GM13977 (cell line): ENCODE results near the gene SLFNL1.
A peak's percentile ranks its signal among the peaks of the same experiment; 100 is the strongest.

Source experiments
- DNase-seq: peaks from one replicate; pipeline ENCODE4 v3.0.0; 2012; ENCODE audit warnings: low spot score
- CTCF ChIP-seq: IDR thresholded peaks from 2 replicates; pipeline ENCODE4 v1.5.1; 2012; ENCODE audit warnings: mild to moderate bottlenecking, control low read depth; ENCODE audit not compliant: insufficient read depth; ENCODE audit errors: extremely low read depth, missing control alignments
- in situ Hi-C: fragments of 300-500 bp; cut with MboI; formaldehyde crosslinking; loops from one replicate; pipeline ENCODE4 v1.12.0; 2022; ENCODE audit warnings: low sequenced_read_pairs, low pct_unique_long_range_greater_than_20kb, mixed read lengths, inconsistent platforms; ENCODE audit not compliant: unreplicated experiment

The SLFNL1 gene

GRCh38 chr1:41006942-41007865 lies 14.3 kb downstream of the SLFNL1 start:
- DNase-seq = no peak
- no peak for TF ChIP-seq CTCF

GRCh38 chr1:41005876-41006275 lies 15.6 kb downstream of the SLFNL1 start:
- no peak for DNase-seq
- no peak for TF ChIP-seq CTCF
- in situ Hi-C loops = no loop called here

More at GRCh38 chr1:41006942-41007865, 14.3 kb downstream of the SLFNL1 start:
- in situ Hi-C loops = no loop called here

GRCh38 chr1:41003640-41004220 lies 17.8 kb downstream of the SLFNL1 start:
- peak; percentile 86 for DNase-seq
- peak; percentile 66 for TF ChIP-seq CTCF
- in situ Hi-C loops = no loop called here

- in situ Hi-C loops = no loop called here
- no peak for DNase-seq
- no peak for TF ChIP-seq CTCF
These were observed 18.3 kb downstream of the SLFNL1 start for GRCh38 chr1:41003127-41003639.

GRCh38 chr1:40998668-40999067 lies 22.9 kb downstream of the SLFNL1 start:
- DNase-seq = no peak
- in situ Hi-C loops = no loop called here
- no peak for TF ChIP-seq CTCF

- DNase-seq = no peak
- no peak for TF ChIP-seq CTCF
- in situ Hi-C loops = no loop called here
These were observed 24.4 kb downstream of the SLFNL1 start for GRCh38 chr1:40997096-40997495.
